Pulmonary artery endothelial cell (primary cell): Measurements from ENCODE around the gene PPFIA3. TPM values are rescaled to one million over a fixed set of nuclear protein-coding genes. Genes with fewer than 3 reads are reported as not detected.
"Not testable (repeated sequence)": the region's sequence is repeated elsewhere in the genome, so short reads cannot be mapped to it uniquely, and the experiment has no call there.

ENCODE experiments used
- DNase-seq: peaks from one replicate; pipeline ENCODE4 v3.0.0-alpha.2; 2011; ENCODE audit warnings: low read depth, low spot score
- total RNA-seq: library from RNA; depleted of rRNA; stranded (reverse); fragments of >200 nt; gene quantifications from 2 replicates; pipeline ENCODE4 v1.2.3, GENCODE V29; 2014

Gene PPFIA3
- total RNA-seq, 1 donor from 2014 or later: 3.0 TPM

- no peak for DNase-seq
These were observed 17.0 kb upstream of the PPFIA3 start for GRCh38 chr19:49102303-49102702.

GRCh38 chr19:49103331-49104085, 15.8 kb upstream of the PPFIA3 start:
- no peak for DNase-seq

- DNase-seq: no peak
These were observed 15.0 kb upstream of the PPFIA3 start for GRCh38 chr19:49104229-49104864.

- DNase-seq: no peak
These were observed 12.7 kb upstream of the PPFIA3 start for GRCh38 chr19:49106648-49107135.

GRCh38 chr19:49107625-49108459, 11.5 kb upstream of the PPFIA3 start:
- DNase-seq: no peak

GRCh38 chr19:49109051-49109450, 10.3 kb upstream of the PPFIA3 start:
- no peak for DNase-seq

GRCh38 chr19:49109569-49110233, 9.6 kb upstream of the PPFIA3 start:
- DNase-seq: no peak

- DNase-seq: no peak
These were observed 8.8 kb upstream of the PPFIA3 start for GRCh38 chr19:49110567-49110966.

- DNase-seq: no peak
These were observed 7.9 kb upstream of the PPFIA3 start for GRCh38 chr19:49111218-49111998.

GRCh38 chr19:49113762-49114629, 5.3 kb upstream of the PPFIA3 start, which contains the start of gene LIN7B:
Gene LIN7B (plus strand): TSS chr19:49114370. CDS start chr19:49114405, 35 bp downstream.
- DNase-seq: no peak

- DNase-seq: no peak
These were observed 4.5 kb upstream of the PPFIA3 start for GRCh38 chr19:49114630-49115363.

GRCh38 chr19:49116544-49116943, 2.8 kb upstream of the PPFIA3 start:
- no peak for DNase-seq

GRCh38 chr19:49117677-49118564, 1.4 kb upstream of the PPFIA3 start:
- no peak for DNase-seq

- DNase-seq: peak; percentile 75
These were observed 556 bp upstream of the PPFIA3 start, which contains the start of gene C19orf73 for GRCh38 chr19:49118565-49119410. Gene C19orf73 (minus strand): TSS chr19:49119143. CDS start chr19:49119022, 121 bp downstream.

GRCh38 chr19:49120325-49120683, 960 bp downstream of the PPFIA3 start:
- no peak for DNase-seq

- DNase-seq: no peak
These were observed 1.5 kb downstream of the PPFIA3 start for GRCh38 chr19:49120868-49121267.

GRCh38 chr19:49121841-49122240, 2.5 kb downstream of the PPFIA3 start:
- not testable (repeated sequence) for DNase-seq
